ENCODE results near the gene FBXL16.

FBXL16 gene

GRCh38 chr16:674968-675883, 30.4 kb downstream of the FBXL16 start, which contains the start of gene RHBDL1:
RHBDL1 (plus strand) TSS chr16:675671; CDS start chr16:675791, 120 bp downstream.
- DNase-seq: no peak

GRCh38 chr16:674214-674881, 31.3 kb downstream of the FBXL16 start:
- DNase-seq: no peak

GRCh38 chr16:673399-673991, 32.1 kb downstream of the FBXL16 start:
- DNase-seq: no peak

- DNase-seq: no peak
Measured at GRCh38 chr16:672851-673250, 32.8 kb downstream of the FBXL16 start.

GRCh38 chr16:672371-672770, 33.2 kb downstream of the FBXL16 start:
- DNase-seq: no peak

- DNase-seq: no peak
Measured at GRCh38 chr16:671353-672131, 34.1 kb downstream of the FBXL16 start.

- no peak for DNase-seq
Measured at GRCh38 chr16:670485-671352, 34.9 kb downstream of the FBXL16 start.

- DNase-seq: no peak
Measured at GRCh38 chr16:669666-670065, 35.9 kb downstream of the FBXL16 start.

GRCh38 chr16:668519-669171, 37.0 kb downstream of the FBXL16 start:
- DNase-seq: no peak

GRCh38 chr16:667780-668518, 37.7 kb downstream of the FBXL16 start, which contains the start of gene RHOT2:
RHOT2 (plus strand) TSS chr16:668132; CDS start chr16:668200, 68 bp downstream.
- peak; percentile 59 to 72 for DNase-seq

GRCh38 chr16:667113-667779, 38.4 kb downstream of the FBXL16 start:
- no peak for DNase-seq

- DNase-seq: no peak
Measured at GRCh38 chr16:666572-666971, 39.0 kb downstream of the FBXL16 start.

- DNase-seq: no peak
Measured at GRCh38 chr16:662597-662996, 43.0 kb downstream of the FBXL16 start.

GRCh38 chr16:662095-662494, 43.5 kb downstream of the FBXL16 start:
- no peak for DNase-seq

- no peak for DNase-seq
Measured at GRCh38 chr16:661184-661821, 44.3 kb downstream of the FBXL16 start.

- DNase-seq: peak; percentile 62 to 67
Measured at GRCh38 chr16:660459-661183, 45.0 kb downstream of the FBXL16 start.

- DNase-seq: no peak
Measured at GRCh38 chr16:660132-660458, 45.5 kb downstream of the FBXL16 start.

GRCh38 chr16:659618-660017, 46.0 kb downstream of the FBXL16 start:
- no peak for DNase-seq

Measured in Kasumi-1 (cell line).